K562 (cell line): Measurements from ENCODE around the gene NTNG1. TPM values are rescaled to one million over a fixed set of nuclear protein-coding genes. Genes with fewer than 3 reads are reported as not detected.

Source experiments
- ETV5 ChIP-seq: sonication (generic); formaldehyde crosslinking; IDR thresholded peaks from 2 replicates; pipeline ENCODE4 v1.4.0; 2020; ENCODE audit warnings: low read depth, mild to moderate bottlenecking, missing genetic modification reagents
- MBD2 ChIP-seq: sonication (generic); IDR thresholded peaks from 2 replicates; pipeline ENCODE4 v1.6.1; 2016; ENCODE audit warnings: low read depth, borderline replicate concordance
- RFX1 ChIP-seq: fragments of 450-650 bp; IDR thresholded peaks from 2 replicates; pipeline ENCODE4 v1.6.1; 2016; ENCODE audit warnings: mild to moderate bottlenecking, moderate library complexity
- TEAD4 ChIP-seq, 2 experiments: sonication (generic) in 1 of 2; formaldehyde crosslinking in 1 of 2; IDR thresholded peaks; 2 replicates each; pipeline versions ENCODE4 v1.6.1 to v1.8.0; 2012 to 2022; ENCODE audit warnings: borderline replicate concordance in 1 of 2, inconsistent platforms in 1 of 2, low read length in 1 of 2, mild to moderate bottlenecking in 1 of 2, missing genetic modification reagents in 1 of 2
- U2AF2 ChIP-seq: fragments of 200-400 bp; formaldehyde crosslinking; optimal IDR thresholded peaks from 2 replicates; pipeline ENCODE3; 2017; ENCODE audit warnings: low read depth, mild to moderate bottlenecking, low read length
- ZFPM2 ChIP-seq: fragments of 250-450 bp; sonication (Bioruptor Pico); IDR thresholded peaks from 2 replicates; pipeline ENCODE4 v1.5.1; 2022; ENCODE audit warnings: mild to moderate bottlenecking
- polyA plus RNA-seq, 8 experiments: library from polyadenylated mRNA; depleted of rRNA in 4 of 8; stranded (reverse) in 5 of 8; unstranded in 3 of 8; fragments of >200 nt; fragmentation: Nextera tagmentation in 2 of 8; fragmentation: Illumina TruSeq in 1 of 8; extraction: Ambion mirVana in 2 of 8; extraction: Trizol in 1 of 8; gene quantifications; 2 replicates each; pipeline versions ENCODE4 v1.2.1 to v1.2.3, GENCODE V29; 2011 to 2014; ENCODE audit warnings: inconsistent platforms in 1 of 8, missing spikeins in 1 of 8
- total RNA-seq, 7 experiments: library from RNA; depleted of rRNA in 6 of 7; stranded (reverse); fragments of >200 nt in 6 of 7; fragmentation: Illumina TruSeq in 2 of 7; extraction: Trizol in 2 of 7; gene quantifications; 2 replicates each; pipeline versions ENCODE4 v1.2.1 to v1.2.3, GENCODE V29; 2011 to 2021; ENCODE audit warnings: low replicate concordance in 1 of 7
- TF ChIP-seq, protein P1 (sequence below): fragments of 450-650 bp; IDR thresholded peaks from 2 replicates; pipeline ENCODE4 v1.6.1; 2017; ENCODE audit warnings: antibody characterized with exemption
- TF ChIP-seq, protein P2 (sequence below): fragments of 250-450 bp; sonication (Bioruptor Pico); IDR thresholded peaks from 2 replicates; pipeline ENCODE4 v1.8.0; 2022; ENCODE audit warnings: moderate library complexity, mild to moderate bottlenecking, inconsistent platforms
- TF ChIP-seq, protein P3 (sequence below): fragments of 450-650 bp; IDR thresholded peaks from 2 replicates; pipeline ENCODE4 v1.6.1; 2018; ENCODE audit not compliant: partially characterized antibody

Gene NTNG1
- total and polyA plus RNA-seq, 9 of the 15 experiments (the other 6 are each of a cell fraction or from before 2014, with no cell fraction given): not detected

DNA sequence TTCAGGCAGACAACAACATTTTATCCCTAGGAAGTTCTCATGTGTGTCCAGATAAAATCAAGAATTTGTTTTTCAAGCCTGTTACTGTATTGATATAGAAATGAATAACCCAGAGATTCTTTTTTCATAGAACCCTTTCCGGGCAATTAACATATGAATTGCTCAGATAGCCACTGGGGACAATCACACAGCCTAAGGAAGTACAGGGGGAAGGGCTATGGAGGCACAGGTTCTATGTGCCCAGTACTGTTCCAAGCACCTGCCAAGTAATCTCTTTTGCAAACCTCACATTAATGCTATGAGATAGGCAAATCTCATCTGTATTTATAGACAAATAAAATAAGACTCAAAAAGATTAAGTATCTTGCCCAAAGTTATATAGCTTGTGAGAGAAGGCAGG, 84.9 kb downstream of the NTNG1 start (continued):
- TF ChIP-seq, protein P1, sequence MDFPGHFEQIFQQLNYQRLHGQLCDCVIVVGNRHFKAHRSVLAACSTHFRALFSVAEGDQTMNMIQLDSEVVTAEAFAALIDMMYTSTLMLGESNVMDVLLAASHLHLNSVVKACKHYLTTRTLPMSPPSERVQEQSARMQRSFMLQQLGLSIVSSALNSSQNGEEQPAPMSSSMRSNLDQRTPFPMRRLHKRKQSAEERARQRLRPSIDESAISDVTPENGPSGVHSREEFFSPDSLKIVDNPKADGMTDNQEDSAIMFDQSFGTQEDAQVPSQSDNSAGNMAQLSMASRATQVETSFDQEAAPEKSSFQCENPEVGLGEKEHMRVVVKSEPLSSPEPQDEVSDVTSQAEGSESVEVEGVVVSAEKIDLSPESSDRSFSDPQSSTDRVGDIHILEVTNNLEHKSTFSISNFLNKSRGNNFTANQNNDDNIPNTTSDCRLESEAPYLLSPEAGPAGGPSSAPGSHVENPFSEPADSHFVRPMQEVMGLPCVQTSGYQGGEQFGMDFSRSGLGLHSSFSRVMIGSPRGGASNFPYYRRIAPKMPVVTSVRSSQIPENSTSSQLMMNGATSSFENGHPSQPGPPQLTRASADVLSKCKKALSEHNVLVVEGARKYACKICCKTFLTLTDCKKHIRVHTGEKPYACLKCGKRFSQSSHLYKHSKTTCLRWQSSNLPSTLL: no peak
- no peak for TF ChIP-seq RFX1
- TF ChIP-seq ZFPM2 (CRISPR knock-in tag): no peak
- no peak for TF ChIP-seq MBD2
- no peak for TF ChIP-seq U2AF2
- no peak for TF ChIP-seq TEAD4 (IDR thresholded peaks at IDR 0.05; ENCODE audit: low read length)
- no peak for TF ChIP-seq TEAD4 (CRISPR knock-in tag; IDR thresholded peaks at IDR 0.05; ENCODE audit: borderline replicate concordance)
- TF ChIP-seq, protein P2, sequence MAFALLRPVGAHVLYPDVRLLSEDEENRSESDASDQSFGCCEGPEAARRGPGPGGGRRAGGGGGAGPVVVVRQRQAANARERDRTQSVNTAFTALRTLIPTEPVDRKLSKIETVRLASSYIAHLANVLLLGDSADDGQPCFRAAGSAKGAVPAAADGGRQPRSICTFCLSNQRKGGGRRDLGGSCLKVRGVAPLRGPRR (CRISPR knock-in tag): no peak
- TF ChIP-seq ETV5 (CRISPR knock-in tag): no peak
- TF ChIP-seq, protein P3, sequence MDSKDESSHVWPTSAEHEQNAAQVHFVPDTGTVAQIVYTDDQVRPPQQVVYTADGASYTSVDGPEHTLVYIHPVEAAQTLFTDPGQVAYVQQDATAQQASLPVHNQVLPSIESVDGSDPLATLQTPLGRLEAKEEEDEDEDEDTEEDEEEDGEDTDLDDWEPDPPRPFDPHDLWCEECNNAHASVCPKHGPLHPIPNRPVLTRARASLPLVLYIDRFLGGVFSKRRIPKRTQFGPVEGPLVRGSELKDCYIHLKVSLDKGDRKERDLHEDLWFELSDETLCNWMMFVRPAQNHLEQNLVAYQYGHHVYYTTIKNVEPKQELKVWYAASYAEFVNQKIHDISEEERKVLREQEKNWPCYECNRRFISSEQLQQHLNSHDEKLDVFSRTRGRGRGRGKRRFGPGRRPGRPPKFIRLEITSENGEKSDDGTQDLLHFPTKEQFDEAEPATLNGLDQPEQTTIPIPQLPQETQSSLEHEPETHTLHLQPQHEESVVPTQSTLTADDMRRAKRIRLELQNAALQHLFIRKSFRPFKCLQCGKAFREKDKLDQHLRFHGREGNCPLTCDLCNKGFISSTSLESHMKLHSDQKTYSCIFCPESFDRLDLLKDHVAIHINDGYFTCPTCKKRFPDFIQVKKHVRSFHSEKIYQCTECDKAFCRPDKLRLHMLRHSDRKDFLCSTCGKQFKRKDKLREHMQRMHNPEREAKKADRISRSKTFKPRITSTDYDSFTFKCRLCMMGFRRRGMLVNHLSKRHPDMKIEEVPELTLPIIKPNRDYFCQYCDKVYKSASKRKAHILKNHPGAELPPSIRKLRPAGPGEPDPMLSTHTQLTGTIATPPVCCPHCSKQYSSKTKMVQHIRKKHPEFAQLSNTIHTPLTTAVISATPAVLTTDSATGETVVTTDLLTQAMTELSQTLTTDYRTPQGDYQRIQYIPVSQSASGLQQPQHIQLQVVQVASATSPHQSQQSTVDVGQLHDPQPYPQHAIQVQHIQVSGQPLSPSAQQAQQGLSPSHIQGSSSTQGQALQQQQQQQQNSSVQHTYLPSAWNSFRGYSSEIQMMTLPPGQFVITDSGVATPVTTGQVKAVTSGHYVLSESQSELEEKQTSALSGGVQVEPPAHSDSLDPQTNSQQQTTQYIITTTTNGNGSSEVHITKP: no peak
